Esophagus muscularis mucosa (tissue), 4 donors: Measurements from ENCODE around the gene CXCL3. TPM values are rescaled to one million over a fixed set of nuclear protein-coding genes. Genes with fewer than 3 reads are reported as not detected.

Source experiments
- DNase-seq: peaks from one replicate; pipeline ENCODE4 v3.0.0-alpha.2; 2017; ENCODE audit errors: extremely low spot score
- H3K27ac ChIP-seq, 4 donors: fragments of 200-600 bp; sonication (generic); replicated peaks in 1 of 4; 1 replicate in 3 of 4; 2 replicates in 1 of 4; pipeline ENCODE4 v1.5.1; 2016 to 2019; ENCODE audit warnings: mild to moderate bottlenecking in 1 of 4
- H3K27me3 ChIP-seq, 4 donors: fragments of 200-600 bp; sonication (generic); one replicate each; pipeline versions ENCODE4 v1.5.1 to v1.6.0; 2016 to 2019
- H3K36me3 ChIP-seq, 4 donors: fragments of 200-600 bp; sonication (generic); one replicate each; pipeline ENCODE4 v1.5.1; 2016 to 2019
- H3K4me1 ChIP-seq, 4 donors: fragments of 200-600 bp; sonication (generic); one replicate each; pipeline ENCODE4 v1.5.1; 2016 to 2019
- H3K4me3 ChIP-seq, 4 donors: fragments of 200-600 bp; sonication (generic); 1 replicate in 2 of 4; 2 replicates in 2 of 4; pipeline ENCODE4 v1.5.1; 2016 to 2019; ENCODE audit warnings: mild to moderate bottlenecking in 4 of 4, moderate library complexity in 1 of 4
- H3K9me3 ChIP-seq, 4 donors: fragments of 200-600 bp; sonication (generic); 1 replicate in 3 of 4; 2 replicates in 1 of 4; pipeline ENCODE4 v1.5.1; 2016 to 2019
- EP300 ChIP-seq: sonication (generic); formaldehyde crosslinking; IDR thresholded peaks from one replicate; pipeline ENCODE4 v1.6.1; 2017; ENCODE audit warnings: antibody characterized with exemption
- POLR2A ChIP-seq: fragments of 450-650 bp; IDR thresholded peaks from one replicate; pipeline ENCODE4 v1.6.1; 2017; ENCODE audit warnings: antibody characterized with exemption, moderate library complexity, mild to moderate bottlenecking, low read depth
- POLR2AphosphoS5 ChIP-seq, 2 donors: sonication (generic); formaldehyde crosslinking; IDR thresholded peaks; one replicate each; pipeline ENCODE4 v1.6.1; 2017; ENCODE audit warnings: antibody characterized with exemption in 2 of 2
- WGBS: methylation state at CpG from one replicate; pipeline ENCODE4 v1.1.5; 2018; 5-methylcytosine and 5-hydroxymethylcytosine counted together
- intact Hi-C: fragments of 100-400 bp; cut with DNase I; formaldehyde crosslinking; loops from one replicate; pipeline ENCODE4 v1.15.1; 2023
- total RNA-seq, 4 donors: library from RNA; depleted of rRNA; stranded (reverse); fragments of >200 nt; gene quantifications; one replicate each; pipeline versions ENCODE4 v1.1.0 to v1.2.1, GENCODE V29; 2016
- TF ChIP-seq, protein P1 (sequence below), 3 experiments: fragments of 200-600 bp in 2 of 3; fragments of 450-650 bp in 1 of 3; sonication (generic) in 2 of 3; IDR thresholded peaks; one replicate each; pipeline ENCODE4 v1.5.1; 2017 to 2019; ENCODE audit warnings: antibody characterized with exemption in 3 of 3, mild to moderate bottlenecking in 2 of 3, moderate library complexity in 1 of 3

Gene CXCL3
- total RNA-seq, 4 donors from 2014 or later = 2.2 TPM; not detected in 3

DNA sequence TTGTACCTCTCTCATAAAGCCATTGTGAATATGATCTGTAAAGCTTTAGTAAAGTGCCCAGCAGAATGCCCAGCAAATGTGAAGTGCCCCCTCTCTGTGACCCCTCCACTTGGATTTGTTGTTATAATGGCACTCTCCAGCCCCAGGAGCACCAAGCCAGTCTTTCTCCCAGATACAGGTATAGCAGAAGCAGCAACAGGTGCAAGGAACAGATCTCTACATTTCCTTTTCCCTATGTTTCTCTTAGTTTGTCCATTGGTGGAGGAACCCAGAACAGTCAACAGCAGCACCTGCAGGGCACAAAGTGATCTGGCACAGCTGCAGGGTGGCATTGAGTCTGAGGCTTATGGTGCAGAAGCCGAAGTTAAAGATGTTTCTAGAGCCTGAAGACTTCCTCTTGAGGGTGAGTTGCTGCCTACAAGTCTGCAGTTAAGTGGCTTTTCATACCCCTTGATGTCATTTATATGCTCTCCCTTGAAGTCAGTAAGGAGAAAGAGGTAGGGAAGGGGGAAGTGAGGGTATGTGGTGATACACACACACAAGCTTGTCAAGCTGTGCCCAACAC lies 16.1 kb upstream of the CXCL3 start:
- no peak for DNase-seq
- Histone ChIP-seq H3K36me3 (no peaks in the 10 kb centered on the region), H3K9me3 (no peaks in the 10 kb centered on the region), H3K27me3 (no peaks in the 10 kb centered on the region), H3K4me3 (no peak overlapping the region), H3K4me1 (no peaks in the 10 kb centered on the region), H3K27ac (no peak overlapping the region)
- 92% methylated on average over 1 of the region's 1 CpG for WGBS
- intact Hi-C loops = no loop called here
- TF ChIP-seq POLR2A (no peak), EP300 (no peak), POLR2AphosphoS5 (IDR thresholded peaks at IDR 0.05) (no peak)
- TF ChIP-seq, protein P1, sequence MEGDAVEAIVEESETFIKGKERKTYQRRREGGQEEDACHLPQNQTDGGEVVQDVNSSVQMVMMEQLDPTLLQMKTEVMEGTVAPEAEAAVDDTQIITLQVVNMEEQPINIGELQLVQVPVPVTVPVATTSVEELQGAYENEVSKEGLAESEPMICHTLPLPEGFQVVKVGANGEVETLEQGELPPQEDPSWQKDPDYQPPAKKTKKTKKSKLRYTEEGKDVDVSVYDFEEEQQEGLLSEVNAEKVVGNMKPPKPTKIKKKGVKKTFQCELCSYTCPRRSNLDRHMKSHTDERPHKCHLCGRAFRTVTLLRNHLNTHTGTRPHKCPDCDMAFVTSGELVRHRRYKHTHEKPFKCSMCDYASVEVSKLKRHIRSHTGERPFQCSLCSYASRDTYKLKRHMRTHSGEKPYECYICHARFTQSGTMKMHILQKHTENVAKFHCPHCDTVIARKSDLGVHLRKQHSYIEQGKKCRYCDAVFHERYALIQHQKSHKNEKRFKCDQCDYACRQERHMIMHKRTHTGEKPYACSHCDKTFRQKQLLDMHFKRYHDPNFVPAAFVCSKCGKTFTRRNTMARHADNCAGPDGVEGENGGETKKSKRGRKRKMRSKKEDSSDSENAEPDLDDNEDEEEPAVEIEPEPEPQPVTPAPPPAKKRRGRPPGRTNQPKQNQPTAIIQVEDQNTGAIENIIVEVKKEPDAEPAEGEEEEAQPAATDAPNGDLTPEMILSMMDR (IDR thresholded peaks at IDR 0.05) = no peak

DNA sequence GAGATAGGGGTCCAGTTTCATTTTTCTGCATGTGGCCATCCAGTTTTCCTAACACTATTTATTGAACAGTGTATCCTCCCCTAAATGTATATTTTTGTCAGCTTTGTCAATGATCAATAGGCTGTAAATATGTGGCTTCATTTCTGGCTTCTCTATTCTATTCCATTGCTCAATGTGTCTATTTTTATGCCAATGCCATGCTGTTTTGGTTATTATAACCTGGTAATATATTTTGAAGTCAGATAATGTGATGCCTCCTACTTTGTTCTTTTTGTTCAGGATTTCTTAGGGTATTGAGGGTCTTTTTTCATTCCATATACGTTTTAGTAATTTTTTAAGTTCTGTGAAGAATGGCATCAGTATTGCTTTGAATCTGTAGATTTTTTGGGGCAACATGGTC lies 8.7 kb upstream of the CXCL3 start:
- Histone ChIP-seq H3K9me3 (peaks cover 0 to 6% (median 2%) of the 10 kb centered on the region in 4 donors), H3K4me3 (no peak overlapping the region), H3K27me3 (no peaks in the 10 kb centered on the region), H3K4me1 (no peaks in the 10 kb centered on the region), H3K36me3 (no peaks in the 10 kb centered on the region), H3K27ac (no peak overlapping the region)
- TF ChIP-seq, protein P1 (IDR thresholded peaks at IDR 0.05) = no peak
- TF ChIP-seq POLR2AphosphoS5 (IDR thresholded peaks at IDR 0.05) = no peak
- TF ChIP-seq POLR2A = no peak
- no peak for TF ChIP-seq EP300
- intact Hi-C loops = no loop called here
- WGBS = 82% methylated on average over 1 of the region's 1 CpG
- no peak for DNase-seq

DNA sequence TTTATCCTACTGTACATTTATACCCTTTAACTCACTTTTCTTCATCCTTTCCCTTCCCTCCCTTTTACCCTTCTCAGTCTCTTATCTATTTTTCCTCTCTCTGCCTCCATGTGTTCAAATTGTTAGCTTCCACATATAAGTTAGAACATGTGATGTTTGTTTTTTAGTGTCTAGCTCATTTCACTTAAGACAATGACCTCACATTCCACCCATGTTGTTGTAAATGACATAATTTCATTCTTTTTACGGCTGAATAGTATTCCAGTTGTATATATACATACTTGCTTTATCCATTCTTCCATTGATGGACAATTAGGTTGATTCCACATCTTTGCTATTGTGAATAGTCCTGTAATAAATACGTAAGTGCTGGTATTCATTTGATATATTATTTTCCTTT lies 7.3 kb upstream of the CXCL3 start:
- Histone ChIP-seq H3K36me3 (no peaks in the 10 kb centered on the region), H3K9me3 (peaks cover 0 to 6% (median 2%) of the 10 kb centered on the region in 4 donors), H3K27me3 (no peaks in the 10 kb centered on the region), H3K4me3 (no peak overlapping the region), H3K27ac (no peak overlapping the region), H3K4me1 (no peaks in the 10 kb centered on the region)
- TF ChIP-seq POLR2AphosphoS5 (IDR thresholded peaks at IDR 0.05) (no peak), POLR2A (no peak), EP300 (no peak)
- TF ChIP-seq, protein P1 (IDR thresholded peaks at IDR 0.05) = no peak
- intact Hi-C loops = no loop called here
- no peak for DNase-seq
- WGBS = 94% methylated on average over 2 of the region's 2 CpGs

DNA sequence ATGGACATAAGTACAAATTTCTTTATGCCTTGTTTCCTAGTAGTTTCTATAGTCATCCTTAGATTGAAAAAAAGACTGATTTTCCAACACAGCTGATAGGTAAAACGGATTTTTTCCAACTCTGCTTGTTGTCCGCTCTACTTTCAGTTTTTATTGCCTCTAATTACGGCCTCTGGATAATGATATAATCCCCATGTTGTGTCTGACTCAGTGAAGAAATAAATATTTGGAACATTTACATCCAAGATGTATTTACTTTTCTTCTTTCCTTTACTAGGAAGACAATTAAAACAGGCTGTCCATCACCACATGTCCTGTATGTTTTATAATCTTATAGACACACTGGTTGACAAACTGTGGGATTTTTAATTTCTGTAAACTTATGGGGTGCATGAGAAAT lies 6.8 kb upstream of the CXCL3 start:
- no peak for DNase-seq
- Histone ChIP-seq H3K4me1 (no peaks in the 10 kb centered on the region), H3K27me3 (no peaks in the 10 kb centered on the region), H3K27ac (no peak overlapping the region), H3K4me3 (no peak overlapping the region), H3K36me3 (no peaks in the 10 kb centered on the region), H3K9me3 (peaks cover 0 to 6% (median 2%) of the 10 kb centered on the region in 4 donors)
- TF ChIP-seq POLR2A (no peak), EP300 (no peak)
- 82% methylated on average over 3 of the region's 3 CpGs for WGBS
- intact Hi-C loops = no loop called here

DNA sequence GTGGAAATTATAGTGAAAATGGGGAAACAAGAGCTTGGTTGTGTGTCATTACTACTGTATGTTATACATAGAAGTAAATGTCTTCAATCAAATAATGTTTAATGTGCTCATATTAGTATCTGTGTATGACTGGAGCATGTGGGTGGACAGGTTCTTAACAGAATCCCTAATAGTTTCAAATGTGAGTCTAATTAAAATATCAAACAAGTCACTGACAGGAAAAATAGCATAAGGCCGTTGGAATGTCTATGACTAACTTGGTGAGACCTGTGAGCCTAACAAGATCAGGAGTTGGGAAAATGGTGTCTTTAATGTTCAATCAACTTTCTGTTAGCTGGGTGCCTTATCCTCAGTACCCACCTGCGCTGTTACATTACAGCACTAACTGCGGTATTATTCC lies 6.2 kb upstream of the CXCL3 start:
- Histone ChIP-seq H3K36me3 (no peaks in the 10 kb centered on the region), H3K4me1 (peaks cover 0 to 3% (median 2%) of the 10 kb centered on the region in 4 donors), H3K27me3 (no peaks in the 10 kb centered on the region), H3K4me3 (no peak overlapping the region), H3K27ac (no peak overlapping the region), H3K9me3 (peaks cover 0 to 6% (median 2%) of the 10 kb centered on the region in 4 donors)
- no peak for DNase-seq
- intact Hi-C loops = no loop called here
- TF ChIP-seq EP300 = no peak
- TF ChIP-seq, protein P1 (IDR thresholded peaks at IDR 0.05) = no peak
- 85% methylated on average over 3 of the region's 3 CpGs for WGBS
